Measurements from ENCODE around the gene HEMK1.

The HEMK1 gene

DNA sequence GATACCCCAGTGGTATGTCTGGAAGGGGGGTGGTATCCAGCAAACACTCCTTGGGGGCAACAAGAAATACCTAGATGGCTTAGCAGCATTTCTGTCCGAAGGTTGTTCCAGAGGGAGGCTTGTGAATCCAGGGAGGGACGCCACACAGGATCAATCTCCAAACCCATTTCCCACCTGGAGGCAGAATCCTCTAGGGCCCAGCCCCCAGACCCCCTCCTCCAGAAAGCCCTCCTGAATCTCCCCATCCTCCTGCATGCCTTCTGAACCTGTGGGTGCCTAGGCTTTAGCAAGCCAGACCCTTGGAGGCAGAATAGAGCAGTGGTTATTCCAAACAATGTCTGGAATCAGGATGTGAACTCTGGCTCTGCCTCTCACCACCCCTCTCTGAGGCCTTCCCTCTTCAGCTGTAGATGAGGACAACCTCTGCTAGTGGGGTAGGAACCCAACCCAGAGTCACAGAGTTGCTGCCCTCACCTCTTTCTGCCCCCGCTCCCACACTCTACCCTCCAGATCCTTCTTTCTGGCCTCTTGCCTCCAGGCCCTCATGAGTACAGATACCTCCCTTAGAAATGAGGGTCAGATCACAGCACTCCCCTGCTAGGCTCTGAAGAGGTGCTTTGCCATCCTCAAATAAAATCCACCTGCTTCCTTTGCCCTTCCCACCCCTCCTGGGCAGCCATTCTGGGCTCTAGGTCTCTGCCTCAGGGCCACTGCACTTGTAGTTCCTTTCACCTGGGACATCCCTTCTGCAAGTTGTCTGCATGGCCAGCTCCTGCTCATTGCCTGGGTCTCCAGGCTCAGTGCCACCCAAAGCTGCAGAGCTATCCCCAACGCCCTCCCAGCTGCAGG lies 34.2 kb downstream of the HEMK1 start:
- DNase-seq: no peak

DNA sequence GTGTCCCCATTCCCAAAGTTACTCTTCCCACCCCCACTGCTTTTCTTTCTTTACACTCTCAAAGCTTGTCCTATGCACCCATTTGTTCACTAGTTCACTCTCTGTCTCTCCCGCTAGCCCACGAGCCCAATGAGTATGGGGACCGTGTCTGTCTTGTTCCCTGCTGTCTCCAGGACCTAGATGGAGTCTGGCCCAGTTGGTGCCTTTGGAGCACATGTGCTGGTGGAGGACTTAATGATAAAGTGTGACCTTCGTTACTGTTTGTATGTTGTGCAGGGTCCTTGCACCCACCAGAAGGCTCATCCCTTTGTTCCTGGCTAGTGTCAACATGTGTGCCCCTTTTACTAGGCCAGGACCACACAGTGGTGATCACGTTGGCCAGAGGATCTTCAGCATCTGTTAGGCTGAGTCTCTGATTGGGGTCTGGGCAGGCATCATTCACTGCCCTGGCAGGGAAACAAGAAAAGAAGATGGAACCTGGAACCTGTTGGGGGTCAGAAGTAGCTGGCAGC lies 34.8 kb downstream of the HEMK1 start:
- DNase-seq: no peak

DNA sequence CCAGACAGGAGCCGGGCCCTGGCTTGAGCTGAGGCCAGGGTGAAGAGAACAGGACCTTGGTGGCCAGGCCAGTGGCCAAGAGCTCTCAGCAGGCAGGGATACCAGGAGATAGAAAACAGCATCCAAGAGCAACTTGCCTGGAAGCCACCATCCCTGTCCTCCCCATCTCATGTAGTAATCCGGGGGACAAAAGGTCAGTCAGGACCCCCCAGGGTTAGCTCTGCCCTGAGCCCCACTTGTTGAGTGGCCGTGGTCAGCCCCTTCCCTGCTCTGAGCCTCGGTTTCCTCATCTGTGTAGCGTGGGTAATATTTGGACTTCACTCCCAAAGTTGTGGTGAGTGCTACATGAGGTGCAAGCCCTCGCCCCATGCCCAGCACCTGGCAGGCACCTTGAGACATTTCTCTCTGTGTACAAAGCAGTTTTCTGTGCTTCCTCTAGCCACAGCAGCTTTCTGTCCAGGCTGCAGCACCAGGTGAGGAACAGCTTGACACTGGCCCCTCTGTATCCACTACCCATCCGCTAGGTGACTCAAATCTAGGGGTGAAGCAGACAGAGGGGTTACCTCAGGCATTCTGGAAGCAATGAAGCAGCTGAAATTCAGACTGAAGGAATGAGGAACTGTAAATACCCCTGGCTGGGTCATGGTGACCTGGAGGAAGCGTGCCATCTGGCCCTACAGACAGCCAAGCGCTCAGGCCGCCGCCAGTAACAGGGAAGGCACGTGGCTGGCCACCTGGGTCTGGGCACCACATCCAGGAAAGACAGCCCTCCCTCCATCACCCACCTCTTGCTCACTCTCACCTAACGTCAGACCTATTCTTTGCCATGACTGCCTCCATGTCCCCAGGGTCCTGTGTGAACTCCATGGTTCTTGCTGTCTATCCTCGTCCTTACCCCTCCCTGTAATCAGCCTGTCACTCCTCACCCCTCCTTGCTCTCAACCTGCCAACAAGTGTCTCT lies 35.6 kb downstream of the HEMK1 start:
- no peak for DNase-seq

DNA sequence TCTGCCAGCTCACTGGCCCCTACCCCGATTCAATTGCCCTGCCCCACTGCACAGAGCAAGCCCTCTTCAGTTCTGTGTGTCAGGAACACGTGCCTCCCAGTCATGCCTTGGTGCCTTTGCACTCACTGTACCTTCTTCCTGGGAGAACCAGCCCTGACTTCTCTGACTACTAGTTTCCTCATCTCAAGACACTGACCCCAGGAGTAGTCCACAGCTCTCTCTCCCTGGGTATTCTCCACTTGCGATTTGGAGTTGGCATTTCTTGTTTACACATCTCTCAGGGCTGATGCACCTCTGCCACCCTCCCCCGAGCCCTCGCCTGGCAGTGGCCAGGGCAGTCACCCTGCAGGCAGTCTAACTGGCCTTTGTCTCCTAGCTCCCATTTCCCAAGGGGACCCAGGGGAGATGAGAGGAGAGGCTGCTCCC lies 36.6 kb downstream of the HEMK1 start:
- DNase-seq: no peak

DNA sequence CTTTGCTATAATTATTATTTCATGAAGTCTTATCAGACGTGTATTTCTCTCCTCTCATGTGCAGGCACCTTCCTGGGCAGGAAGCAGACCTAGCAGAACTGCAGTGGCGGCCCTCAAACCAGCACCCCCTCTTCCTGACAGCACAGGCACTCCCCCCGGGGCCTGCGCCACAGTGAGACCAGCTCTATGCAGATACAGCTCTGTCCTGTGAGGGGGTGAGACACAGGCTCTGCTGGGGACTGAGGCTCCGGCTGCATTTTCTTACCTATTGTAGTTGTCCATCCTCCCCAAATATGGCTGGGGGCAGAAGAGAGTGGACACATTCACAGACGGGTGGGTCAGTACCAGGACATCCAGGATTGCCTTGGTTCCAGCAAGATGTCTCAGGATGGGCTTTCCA lies 37.3 kb downstream of the HEMK1 start:
- no peak for DNase-seq

DNA sequence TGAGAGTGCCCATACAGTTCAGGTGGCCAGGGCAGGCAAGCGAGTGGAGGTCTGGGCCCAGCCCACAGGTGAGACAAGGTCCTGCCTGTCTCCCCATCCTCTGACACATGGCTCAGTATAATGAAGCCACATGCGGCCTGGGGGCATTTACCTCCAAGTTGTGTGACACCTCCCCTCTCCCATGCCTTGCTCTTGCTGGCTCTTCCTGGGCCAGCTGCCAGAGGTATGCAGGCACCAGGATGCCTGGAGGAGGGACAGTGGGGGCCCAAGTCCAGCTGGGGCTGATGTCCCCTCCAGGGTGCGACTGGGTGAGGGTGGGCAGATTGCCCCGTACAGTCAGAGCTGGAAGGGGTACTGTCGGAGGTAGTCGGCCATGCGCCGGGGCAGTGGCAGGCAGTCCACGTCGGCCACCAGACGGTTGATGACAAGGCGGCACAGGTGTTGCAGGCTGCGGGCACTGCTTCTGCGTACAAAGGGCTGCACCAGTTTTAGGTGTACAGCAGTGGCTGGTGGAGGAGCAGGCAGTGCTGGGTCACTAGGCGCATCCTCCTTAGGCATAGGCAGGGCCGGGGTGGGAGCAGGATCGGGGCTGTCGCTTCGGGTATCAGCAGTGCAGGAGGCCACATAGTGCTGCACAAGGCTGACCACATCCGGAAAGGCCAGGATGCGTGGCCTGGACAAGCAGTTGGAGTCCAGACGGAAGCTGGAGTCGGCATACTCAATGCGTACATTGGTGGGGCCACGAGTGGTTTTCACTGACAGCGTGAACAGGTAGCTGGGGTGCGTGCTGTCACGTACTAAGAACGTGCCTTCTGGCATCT lies 38.2 kb downstream of the HEMK1 start:
- no peak for DNase-seq

DNA sequence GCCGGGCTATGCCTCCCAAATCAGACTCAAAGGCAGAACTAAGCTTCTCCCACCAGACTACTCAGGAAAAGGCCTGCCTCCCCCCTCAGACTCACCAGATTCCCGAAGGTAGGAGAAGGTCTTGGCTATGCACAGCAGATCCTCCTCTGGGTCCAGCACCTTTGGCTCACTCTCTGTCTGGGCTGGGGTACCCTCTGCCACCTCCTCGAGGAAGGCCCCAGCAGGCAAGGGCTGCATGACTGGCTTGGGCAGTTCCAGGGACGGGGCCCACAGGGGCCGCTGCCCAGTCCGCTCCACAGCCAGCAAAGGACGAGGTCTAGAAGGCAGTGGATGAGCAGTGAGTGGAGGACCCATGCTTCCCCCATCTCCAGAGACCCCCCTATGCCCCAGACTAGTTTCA lies 39.0 kb downstream of the HEMK1 start:
- no peak for DNase-seq

DNA sequence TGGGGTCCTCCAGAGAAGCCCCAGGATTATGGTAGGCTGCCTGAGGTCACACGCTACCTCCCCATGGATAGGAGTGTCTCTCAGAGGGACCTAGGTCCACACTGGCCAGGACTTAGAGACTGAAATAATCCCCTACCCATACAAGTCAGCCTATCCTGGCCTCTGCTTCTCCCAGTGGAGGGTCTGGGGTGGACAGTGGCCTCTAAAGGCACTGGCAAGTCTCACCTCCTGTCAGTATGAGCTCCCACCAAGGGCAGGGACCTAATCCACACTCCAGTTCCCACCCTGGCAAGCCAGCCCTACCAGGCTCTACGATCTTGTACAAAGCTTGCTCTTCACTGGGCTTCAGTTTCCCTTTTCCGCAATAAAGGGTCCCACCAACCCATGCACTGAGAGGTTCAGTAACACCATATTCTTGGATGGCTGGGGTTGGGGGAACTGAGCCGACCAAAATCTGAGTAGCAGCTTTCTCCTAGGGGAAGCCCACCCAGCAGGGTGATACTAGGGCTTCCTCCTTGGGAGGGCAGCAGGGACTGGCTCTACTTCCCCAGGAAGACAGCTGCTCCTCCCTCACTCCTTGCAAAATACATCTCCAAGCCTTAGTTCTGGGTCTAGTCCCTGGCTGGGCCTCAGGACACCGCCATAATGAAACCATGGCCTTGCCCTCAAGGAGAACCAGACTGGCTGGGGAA lies 39.9 kb downstream of the HEMK1 start:
- DNase-seq: no peak

DNA sequence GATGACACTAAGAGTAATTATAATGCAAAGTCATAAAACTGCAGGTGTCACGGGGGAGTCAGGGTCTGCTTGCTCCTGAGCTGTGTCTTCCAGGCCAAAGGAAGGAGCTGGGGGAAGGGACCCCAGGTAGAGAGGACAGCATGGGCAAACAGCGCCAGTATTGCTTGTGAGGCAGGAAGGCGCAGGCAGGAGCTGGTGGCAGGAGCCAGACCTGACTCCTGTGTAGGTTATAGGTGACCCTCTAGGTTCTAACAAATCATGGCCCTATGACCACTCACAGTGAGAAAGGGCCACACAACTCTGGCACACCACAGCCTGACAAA lies 40.4 kb downstream of the HEMK1 start:
- DNase-seq: no peak

DNA sequence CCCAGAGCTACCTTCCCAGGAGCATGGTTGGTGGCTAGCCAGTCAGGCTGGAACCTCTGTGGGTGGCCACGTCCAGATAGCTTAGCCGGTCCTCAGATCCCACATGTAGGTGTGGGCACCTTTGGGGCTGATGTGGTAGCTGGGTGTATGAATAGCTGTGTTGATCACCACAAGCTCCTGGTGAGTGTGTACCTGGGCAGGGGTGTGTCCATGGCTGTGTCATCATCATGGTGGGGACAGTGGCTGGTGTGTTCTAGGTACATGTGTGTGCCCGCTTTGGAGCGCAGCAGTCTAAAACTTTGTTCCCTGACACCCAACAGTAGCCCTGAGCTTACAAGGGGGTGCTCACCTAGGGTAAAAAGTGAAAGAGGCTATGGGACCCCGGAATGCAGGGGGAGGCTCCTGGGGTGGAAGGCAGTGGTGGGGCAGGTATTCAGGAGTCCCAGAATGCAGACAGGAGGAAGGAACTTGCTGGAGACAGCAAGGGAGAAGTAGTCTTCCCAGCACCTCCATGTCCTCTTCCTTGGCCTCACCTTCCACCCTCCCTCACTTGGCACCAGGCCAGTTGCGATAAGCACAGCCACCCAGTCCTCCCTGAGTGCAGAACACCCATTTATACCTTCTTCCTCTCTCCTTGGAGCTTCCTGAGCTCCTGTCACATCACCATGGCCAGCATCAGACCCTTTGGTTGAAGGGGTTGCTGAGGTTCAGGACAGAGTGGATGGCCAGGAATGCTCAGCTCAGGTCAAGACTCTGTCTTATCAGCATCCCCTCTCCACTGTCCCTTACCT lies 41.1 kb downstream of the HEMK1 start:
- DNase-seq: peak; percentile 53

DNA sequence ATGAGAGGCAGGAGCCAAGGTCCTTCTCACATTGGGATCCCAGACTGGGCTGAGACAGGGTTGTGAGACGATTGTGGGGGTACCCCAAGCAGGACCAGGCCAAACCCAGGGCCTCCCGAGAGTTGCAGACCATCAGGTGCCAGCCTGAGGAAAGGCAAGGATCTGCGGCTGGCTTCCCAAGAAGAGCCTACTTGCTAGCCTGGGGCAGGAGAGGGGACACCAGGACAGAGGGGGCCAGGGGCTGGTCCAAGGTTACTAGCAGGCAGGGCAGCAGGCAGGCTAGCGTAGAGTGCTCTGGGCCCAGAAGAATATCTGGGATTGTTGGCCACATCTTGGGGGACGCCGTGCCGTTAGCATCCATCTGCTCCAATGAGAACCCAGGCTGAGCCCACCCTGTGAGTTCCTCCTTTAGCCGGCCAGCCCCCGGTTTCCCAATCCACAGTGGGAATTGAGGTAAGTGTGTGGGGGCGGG lies 41.7 kb downstream of the HEMK1 start:
- DNase-seq: no peak

DNA sequence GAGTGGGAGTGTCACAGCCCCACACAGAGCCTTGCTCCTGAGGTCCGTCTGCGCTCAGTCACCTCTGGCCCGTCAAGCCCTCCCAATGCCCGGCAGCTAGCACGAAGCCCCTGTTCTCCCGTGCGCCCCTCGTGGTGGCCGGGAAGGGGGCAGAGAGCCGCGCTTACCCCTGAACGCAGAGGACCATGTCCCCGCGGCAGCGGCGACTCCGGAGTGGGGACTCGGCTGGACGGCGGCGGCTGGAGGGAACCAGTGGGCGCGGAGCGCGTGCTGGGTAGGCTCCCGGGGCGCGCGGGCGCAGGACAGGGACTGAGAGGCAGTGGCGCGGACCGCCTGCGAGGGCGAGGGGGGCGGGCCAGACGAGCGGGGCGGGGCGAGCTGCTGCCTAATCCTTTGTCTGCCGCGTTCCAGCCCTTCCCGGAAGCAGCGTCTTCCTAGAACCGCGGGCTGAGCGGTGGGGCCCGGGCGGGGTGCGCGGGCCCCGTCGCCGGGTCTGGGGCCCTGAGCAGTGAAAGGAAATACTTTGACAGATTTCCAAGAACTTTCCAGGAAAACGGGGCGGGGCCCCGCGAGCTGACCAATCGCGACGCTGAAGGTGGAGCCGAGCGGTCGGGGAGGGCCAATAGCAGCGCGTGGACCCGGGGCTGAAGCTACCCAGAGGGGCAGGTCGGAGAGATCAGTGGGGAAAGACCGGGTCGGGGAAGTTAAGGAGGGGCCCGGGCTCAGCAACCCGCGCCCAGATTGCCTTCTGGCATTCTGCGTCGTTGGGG lies 42.3 kb downstream of the HEMK1 start, which contains the start of gene CISH:
CISH (minus strand) TSS at position 311 of the 770 bp plus-strand sequence; CDS start at position 187, 124 bp downstream.
- peak; percentile 98 for DNase-seq

DNA sequence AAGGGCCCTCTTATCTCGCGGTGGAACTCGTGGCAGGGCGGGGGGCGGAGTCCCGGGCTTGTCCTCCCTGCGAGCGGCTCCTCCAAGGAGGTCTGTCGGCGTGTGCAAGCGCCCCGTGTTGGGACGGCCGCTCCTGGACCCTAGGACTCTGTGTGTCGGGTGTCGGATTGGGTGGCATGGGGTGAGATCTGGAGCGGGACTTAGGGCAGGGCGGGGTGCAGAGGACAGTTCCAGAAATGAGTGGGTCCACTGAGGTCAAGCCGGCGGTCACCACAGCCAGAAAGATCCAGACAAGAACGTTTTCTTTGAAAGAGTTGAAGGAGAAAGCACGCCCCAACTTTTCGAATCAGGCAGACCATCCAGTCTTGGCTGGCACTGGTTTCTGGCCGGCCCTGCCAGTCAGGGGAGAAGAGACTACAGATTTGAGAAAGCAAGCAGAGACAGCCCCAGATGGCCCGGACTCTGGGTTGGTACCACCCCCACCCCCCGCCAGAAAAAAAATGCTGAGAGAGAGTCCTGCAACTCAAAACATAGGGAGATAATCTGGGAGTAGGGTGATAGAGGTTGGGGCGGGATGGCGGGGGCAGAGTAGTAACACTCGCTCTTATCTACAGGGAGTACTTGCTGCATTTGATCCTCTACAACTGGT lies 43.0 kb downstream of the HEMK1 start:
- DNase-seq: peak; percentile 84

DNA sequence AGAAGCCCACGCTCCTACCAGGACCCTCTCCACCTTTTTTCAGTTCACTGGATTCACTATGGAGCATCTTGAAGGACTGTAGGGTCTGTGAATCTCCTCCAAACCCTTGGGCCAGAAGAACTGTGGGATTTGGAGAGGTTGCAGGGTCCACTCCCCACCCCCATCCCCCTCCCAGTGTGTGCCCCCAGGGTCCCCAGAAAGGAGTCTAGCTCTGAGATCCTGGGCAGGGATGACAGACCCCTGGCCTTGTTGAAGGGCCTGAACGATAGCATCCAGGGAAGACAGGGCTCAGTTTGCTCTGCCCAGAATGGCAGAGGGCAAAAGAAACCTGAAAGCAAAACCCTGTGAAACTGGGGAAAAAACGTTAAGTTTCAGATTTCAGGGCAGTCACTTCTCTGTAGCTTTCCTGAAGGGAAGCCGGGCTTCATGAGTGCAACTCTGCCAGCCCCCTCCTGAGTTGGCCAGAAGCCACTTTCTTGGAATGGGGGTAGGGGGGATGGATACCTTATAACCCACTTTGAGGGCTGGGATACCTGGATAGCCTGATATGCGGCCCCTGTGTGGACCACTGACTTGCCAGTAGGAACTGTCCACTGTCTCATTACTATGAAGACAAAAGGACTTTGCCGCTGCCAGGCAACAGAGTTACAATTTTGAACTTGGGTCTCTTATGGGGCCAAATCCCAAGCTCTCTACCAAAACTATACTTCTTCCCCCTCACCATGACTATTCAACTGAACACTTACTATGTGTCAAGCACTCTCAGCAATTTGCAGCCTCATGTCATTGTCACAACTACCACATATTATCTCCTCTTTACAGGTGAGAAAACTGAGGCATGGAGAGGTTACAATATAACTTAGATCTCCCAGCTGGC lies 43.9 kb downstream of the HEMK1 start:
- DNase-seq: no peak

DNA sequence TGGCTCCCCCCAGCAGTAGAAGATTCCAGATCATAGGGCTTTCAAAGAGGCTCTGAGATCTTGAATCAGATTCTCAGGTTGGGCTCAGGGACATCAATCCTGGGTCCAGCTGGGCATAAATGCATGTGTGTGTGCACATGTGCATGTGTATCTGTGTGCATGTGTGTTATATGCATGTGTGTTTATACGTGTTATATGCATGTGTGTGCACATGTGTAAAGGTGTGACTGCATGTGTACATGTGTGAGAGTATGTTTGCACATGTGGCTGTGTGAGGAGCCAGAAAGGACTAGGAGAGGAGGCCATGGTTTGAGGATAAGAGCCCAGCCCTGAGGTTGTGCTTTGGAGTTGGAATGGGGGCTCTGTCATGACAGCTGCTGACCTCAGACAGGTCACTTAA lies 45.9 kb downstream of the HEMK1 start:
- DNase-seq: no peak

DNA sequence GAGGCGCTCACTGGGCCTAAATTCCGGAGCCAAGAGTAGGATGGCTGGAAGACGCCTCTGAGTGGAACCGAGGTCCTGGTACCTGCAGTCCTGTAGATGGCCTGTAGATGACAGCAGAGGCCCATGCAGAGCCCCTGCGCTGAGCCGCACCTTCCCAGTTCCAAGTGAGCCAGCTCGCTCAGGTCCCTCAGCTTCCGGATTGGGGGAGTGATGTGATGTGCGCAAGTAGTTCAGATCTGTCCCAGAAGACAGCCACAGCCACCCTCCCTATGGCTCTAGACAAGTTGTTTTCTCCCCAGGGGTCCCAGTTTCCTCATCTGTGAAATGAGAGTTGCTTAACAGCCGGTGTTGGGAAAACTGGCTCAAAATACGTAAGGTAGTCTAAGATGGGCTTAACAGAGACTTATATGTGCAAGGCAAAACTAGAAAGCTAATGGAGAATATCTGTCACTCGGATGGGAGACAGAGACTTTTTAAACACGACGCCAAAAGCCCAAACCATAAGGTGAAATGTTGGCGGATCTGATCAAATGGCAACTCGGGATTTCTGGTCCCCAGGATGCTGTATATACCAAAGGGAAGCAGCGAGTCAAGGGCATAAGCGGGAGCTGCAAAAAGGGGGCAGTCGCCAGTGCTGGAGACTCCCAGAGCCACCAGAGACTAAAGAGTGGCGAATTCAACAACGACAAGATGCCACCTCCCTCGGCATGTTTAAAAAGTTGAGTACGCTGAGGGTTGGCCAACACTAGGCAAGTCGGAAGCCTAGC lies 46.9 kb downstream of the HEMK1 start:
- DNase-seq: peak; percentile 84

DNA sequence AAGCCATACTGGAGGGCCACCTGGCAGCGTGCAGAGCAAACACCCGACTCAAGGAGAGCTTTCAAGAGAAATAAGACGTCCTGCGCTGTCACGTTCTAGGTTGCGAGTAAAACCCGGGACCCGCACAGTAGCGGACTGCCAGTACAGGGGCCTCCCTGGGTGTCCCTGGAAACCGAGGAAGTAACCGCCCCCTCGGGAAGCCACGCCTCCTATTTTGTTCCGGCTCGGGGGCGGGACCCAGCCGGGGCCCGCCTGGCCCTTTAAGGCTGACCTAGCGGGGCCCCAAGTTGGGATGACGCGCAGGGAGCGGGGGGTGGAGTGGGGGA lies 47.4 kb downstream of the HEMK1 start:
- peak; percentile 94 for DNase-seq

All from OCI-M1 (cell line).